Activated T-helper 9 cell treated with anti-CD3 and anti-CD28 coated beads, Interleukin-2, amount 50 U/mL, for 16 hours (primary cell): ENCODE measurements around the gene CHST15.

Experiments used
- DNase-seq: peaks from one replicate; pipeline ENCODE4 v3.0.0-alpha.2; 2020; ENCODE audit warnings: low read depth

The CHST15 gene

GRCh38 chr10:124081547-124082140, 11.8 kb downstream of the CHST15 start:
- DNase-seq, result no peak

GRCh38 chr10:124079864-124080263, 13.5 kb downstream of the CHST15 start:
- no peak for DNase-seq

GRCh38 chr10:124078714-124079113, 14.7 kb downstream of the CHST15 start:
- no peak for DNase-seq

- no peak for DNase-seq
These were observed 15.4 kb downstream of the CHST15 start for GRCh38 chr10:124078028-124078427.

GRCh38 chr10:124077208-124077993, 16.0 kb downstream of the CHST15 start:
- no peak for DNase-seq

- no peak for DNase-seq
These were observed 17.2 kb downstream of the CHST15 start for GRCh38 chr10:124076148-124076733.

GRCh38 chr10:124075231-124075955, 18.0 kb downstream of the CHST15 start:
- DNase-seq, result no peak

GRCh38 chr10:124074501-124075109, 18.8 kb downstream of the CHST15 start:
- no peak for DNase-seq

- no peak for DNase-seq
These were observed 19.4 kb downstream of the CHST15 start for GRCh38 chr10:124073978-124074377.

- no peak for DNase-seq
These were observed 20.9 kb downstream of the CHST15 start for GRCh38 chr10:124072541-124072940.

- no peak for DNase-seq
These were observed 21.3 kb downstream of the CHST15 start for GRCh38 chr10:124072106-124072505.

- DNase-seq, result no peak
These were observed 22.3 kb downstream of the CHST15 start for GRCh38 chr10:124071141-124071540.

GRCh38 chr10:124070666-124071065, 22.7 kb downstream of the CHST15 start:
- no peak for DNase-seq

GRCh38 chr10:124069341-124070264, 23.8 kb downstream of the CHST15 start:
- no peak for DNase-seq

GRCh38 chr10:124068929-124069328, 24.5 kb downstream of the CHST15 start:
- no peak for DNase-seq

- no peak for DNase-seq
These were observed 25.5 kb downstream of the CHST15 start for GRCh38 chr10:124067825-124068400.

GRCh38 chr10:124066781-124067714, 26.4 kb downstream of the CHST15 start:
- no peak for DNase-seq

- DNase-seq, result no peak
These were observed 27.2 kb downstream of the CHST15 start for GRCh38 chr10:124066126-124066700.
